Dedifferentiated amniotic fluid mesenchymal stem cell (primary cell): ENCODE data around the gene STEAP1.
"Not testable (repeated sequence)": the region's sequence is repeated elsewhere in the genome, so short reads cannot be mapped to it uniquely, and the experiment has no call there.

Experiments used
- DNase-seq: peaks from one replicate; pipeline ENCODE4 v3.0.0-alpha.2; 2016; ENCODE audit errors: extremely low spot score

Gene STEAP1

GRCh38 chr7:90153943-90154771 lies at the start of gene STEAP1:
Gene STEAP1 (plus strand): TSS chr7:90154469. CDS start chr7:90159789, 5,320 bp downstream.
- peak; percentile 86 for DNase-seq

DNA sequence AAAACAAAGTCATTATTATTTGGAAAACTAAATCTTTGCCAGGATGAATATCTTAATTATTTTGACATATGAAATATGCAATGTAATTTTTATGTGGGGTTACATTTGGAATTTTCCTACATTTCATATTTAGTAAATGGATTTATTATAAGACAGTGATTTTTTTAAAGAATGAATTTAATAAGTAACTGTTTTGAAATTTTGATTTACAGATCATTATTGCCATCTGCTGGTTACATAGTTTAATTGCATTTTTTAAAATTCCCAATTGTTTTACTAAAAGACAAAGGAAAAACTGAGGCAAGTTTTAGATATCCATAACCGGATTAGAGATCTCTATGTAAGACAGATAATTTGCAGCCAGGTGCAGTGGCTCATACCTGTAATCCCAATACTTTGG lies 39.3 kb upstream of the STEAP1 start:
- not testable (repeated sequence) for DNase-seq

DNA sequence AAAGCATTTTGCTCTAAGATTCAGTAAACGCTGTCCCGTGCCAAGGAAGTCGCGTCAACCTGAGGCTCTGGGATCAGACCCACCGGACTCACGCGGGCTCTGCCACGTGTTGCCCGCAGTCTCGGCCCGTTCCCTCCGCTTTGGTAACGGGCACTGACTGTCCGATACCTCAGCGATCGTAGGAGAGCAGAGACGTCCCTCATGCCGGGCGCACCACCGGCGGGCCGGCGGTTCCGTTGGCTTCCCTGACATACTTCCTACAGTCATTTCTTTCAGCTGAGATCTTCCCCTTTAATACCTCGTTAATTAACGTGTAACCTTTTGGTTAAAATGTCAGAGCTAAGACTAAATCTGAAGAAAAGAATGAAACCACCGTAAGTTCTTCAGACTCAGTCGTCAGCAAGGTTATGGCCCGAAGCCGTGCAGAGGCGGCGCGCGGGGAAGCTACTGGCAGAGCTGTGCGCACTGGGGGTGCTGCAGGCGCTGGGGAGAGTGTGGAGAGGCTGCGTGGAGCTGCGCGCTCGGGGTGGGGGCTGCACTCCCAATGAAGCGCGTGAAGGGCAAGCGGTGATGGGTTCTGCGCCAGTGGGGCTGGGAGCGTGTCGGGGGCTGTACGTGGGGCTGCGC lies 35.6 kb upstream of the STEAP1 start:
- not testable (repeated sequence) for DNase-seq

DNA sequence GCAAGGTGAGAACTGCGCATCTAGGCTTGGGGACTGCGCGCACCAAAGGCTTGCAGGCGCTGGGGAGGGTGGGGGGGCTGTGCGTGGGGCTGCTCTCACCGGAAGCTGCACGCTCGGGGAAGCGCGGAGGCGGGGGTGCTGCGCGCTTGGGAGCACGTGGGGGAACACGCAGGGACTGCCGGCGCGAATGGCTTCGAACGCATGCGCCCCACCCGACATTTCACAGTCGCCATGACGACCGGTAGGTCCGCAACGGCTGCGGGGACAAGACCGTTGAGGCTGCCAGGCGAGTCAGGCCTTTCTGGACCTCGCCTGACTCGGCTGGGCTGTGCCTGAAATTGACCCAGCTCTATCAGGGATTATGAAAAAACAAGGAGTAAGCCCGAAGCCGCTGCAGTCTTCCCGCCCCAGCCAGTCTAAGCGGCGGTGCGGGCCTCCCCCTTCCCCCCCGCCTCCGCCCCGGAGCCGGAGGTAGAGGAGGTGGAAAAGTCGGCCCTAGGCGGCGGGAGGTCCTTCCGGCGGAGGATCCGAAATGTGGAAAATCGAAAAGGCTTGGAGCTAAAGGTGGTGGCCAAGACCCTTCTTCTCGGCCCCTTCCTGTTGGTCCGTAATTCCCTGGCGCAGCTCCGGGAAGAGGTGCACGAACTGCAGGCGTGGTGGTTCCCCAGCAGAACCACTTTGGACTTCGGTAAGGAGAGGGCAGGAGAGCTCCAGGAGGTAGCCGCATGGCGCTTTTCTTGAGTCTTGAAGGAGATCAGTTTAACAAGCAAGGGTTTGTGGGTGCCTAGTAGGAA lies 34.9 kb upstream of the STEAP1 start:
- no peak for DNase-seq

DNA sequence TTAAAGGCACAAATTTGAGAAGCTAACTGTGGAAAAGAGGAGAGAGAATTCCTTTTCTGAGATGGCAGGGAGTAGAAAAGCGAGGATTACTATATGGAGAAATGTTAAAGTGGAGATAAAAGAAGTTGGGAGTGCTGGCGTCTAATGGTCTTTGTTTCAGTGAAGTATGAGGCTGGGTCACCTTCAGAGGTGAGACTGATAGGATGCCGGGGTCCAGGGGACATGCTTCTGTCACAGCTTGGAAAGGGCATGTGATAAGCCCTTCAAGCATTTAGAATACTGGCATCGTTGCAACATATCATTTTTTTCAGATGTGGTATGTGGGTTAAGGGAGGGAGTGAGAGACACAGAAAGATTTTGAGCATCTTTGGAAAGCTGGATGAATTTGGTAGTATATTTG lies 34.1 kb upstream of the STEAP1 start:
- DNase-seq = not testable (repeated sequence)

DNA sequence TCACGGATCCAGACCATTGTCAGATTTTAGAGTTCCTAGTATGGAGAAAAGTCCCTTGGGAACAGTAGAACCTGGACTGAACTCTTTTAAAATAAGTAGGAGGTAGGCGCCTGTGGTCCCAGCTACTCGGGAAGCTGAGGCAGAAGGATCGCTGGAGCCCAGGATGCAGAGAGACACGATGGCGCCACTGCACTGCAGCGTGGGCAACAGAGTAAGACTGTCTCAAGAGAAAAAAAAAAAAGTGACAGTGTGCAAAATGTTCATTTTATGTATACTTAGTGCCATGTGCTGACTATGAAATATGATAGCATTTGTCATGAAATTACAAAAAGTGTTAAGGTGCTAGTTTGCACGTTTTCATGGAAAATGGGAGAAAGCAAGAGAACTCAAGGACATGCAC lies 22.5 kb upstream of the STEAP1 start:
- not testable (repeated sequence) for DNase-seq

DNA sequence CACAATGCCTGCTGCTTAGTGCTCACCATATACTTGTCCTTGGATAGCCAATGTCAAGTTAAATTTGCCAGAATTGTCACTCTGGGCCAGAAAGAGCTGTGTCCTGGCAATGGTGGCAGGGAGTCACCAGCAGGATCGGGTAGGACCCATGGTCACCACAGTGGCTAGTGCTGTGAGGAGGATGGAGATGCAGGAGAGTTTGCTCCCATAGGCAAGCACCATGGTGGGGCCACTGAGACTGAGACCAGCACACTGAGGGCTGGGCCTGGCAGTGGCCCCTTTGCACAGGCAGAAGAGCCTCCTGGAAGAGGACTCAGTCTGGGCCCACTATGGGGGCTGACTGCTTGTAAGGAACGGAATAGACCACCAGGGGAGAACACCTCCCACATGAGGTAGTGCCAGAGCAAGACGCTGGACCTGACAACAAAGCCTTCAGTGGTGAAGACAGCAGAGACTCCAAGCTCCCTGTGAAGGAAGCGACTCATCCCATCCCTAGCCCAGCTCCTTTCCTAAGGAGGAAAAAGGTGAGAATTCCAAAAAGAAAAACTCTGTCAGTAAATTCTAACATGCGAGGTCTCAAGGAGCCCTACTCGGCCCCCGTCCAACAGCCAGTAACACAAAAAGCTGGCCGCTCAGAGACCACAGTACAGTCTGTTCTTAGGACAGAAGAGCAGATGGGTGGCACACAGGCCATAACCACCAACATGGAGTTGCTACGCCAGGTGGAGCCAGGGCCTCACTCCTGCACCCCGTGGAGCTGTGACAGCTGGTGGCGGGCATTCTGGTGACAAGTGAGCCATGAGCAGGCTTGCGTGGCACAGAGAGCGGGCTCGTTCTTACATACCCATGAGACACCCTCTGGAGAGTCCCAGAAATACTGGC lies 6.9 kb upstream of the STEAP1 start:
- not testable (repeated sequence) for DNase-seq

DNA sequence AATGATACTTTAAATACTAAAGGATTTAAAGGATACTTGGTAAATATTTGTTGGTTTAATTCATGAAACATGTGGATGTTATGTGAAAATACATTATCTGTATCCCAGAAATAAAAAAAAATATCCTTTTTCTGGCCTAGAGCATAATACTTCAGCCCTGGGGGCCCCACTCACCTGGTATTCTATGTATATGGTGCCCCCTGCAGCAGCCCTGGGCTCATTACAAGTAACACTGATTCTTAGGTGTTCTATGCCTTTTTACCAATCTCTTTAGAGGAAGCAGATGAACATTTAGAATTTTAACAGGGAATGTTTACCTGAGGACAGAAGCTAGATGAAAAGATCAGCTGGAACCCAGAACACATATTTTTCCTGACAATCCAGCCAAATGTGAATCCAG lies 4.8 kb upstream of the STEAP1 start:
- DNase-seq = not testable (repeated sequence)

DNA sequence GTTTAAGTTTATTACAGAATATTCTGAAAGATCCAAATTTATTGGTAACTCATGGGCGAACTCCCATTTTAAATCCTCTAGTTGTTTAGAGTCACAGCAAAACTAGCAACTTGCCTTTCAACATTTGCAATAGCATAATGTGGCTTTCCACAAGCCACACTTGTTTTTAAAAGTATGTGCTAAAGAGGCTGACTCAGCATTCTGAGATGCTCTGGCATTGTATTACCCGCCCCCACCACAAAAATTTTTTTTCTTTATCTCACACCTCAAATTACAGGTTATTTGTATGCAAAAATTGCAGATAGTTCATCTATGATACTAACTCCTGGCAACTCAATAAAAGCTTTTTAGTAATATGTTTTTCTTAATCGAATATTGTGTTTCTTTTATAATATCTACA lies 2.4 kb upstream of the STEAP1 start:
- DNase-seq = not testable (repeated sequence)

DNA sequence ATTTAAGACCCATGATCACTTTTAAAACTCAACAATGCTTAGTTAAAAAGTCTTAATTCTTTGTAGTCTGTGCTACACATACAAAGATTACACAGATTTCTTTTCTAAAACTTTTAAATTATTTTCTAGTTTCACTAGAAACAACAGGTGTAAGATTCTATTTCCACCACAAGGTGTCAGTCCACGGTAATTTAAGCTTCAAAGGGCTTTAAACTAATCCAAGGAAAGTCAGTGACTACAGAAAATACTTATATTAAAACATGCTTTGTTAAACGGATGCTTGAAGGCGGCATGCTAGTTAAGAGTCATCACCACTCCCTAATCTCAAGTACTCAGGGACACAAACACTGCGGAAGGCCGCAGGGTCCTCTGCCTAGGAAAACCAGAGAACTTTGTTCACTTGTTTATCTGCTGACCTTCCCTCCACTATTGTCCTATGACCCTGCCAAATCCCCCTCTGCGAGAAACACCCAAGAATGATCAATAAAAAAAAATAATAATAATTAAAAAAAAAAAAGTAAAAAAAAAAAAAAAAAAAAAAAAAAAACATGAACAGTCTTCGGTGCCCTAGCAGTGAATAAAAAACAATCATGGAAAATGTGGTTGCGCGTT lies 1.5 kb upstream of the STEAP1 start:
- DNase-seq = peak; percentile 77

- DNase-seq = no peak
Observed at GRCh38 chr7:90155206-90155605, 937 bp downstream of the STEAP1 start.

GRCh38 chr7:90157331-90157730 lies 3.1 kb downstream of the STEAP1 start:
- DNase-seq = peak; percentile 25

DNA sequence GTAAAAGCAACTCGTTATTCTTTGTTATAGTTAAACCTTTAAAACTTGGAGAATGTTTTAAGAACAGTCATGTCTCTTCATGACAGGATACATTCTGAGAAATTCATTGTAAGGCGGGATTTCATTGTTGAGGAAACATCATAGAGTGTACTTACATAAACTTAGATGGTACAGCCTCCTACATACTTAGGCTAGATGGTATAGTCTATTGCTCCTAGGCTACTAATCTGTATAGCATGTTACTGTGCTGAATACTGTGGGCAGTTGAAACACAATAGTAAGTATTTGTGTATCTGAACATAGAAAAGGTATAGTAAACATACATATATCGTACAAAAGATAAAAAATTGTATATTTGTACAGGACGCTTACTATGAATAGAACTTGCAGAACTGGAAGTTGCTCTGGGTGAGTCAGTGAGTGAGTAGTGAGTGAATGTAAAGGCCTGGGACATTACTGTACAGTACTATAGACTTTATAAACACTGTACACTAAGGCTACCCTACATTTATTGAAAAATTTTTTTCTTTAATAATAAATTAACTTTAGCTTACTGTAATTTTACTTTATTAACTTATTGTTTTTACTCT lies 3.6 kb downstream of the STEAP1 start:
- DNase-seq = not testable (repeated sequence)

DNA sequence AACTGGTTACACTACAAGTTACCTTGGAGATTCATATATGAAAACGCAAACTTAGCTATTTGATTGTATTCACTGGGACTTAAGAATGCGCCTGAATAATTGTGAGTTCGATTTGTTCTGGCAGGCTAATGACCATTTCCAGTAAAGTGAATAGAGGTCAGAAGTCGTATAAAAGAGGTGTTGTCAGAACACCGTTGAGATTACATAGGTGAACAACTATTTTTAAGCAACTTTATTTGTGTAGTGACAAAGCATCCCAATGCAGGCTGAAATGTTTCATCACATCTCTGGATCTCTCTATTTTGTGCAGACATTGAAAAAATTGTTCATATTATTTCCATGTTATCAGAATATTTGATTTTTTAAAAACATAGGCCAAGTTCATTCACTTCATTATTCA lies 9.3 kb downstream of the STEAP1 start:
- no peak for DNase-seq

DNA sequence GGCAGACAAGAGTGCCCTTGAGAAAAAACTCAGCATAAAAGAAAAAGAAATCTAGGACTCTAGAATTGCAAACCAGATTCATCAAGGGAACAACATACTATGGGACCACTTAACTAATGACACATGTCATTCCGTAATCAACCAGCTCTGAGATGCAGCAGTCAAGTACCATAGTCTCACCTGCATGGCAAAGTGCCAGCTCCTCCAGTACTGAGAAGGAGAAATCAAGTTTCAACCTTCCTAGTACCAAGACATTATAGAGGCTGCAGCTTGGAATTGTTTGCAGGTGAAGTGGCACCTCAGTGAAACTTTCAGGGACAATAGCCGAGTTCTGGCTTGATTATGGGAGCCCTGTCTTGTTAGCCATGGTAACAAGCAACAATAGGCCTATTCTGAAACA lies 11.5 kb downstream of the STEAP1 start:
- DNase-seq = no peak

GRCh38 chr7:90166153-90166552 lies 11.9 kb downstream of the STEAP1 start:
- no peak for DNase-seq

GRCh38 chr7:90167361-90167760 lies 13.1 kb downstream of the STEAP1 start:
- no peak for DNase-seq

- no peak for DNase-seq
Observed at GRCh38 chr7:90169891-90170290, 15.6 kb downstream of the STEAP1 start.

DNA sequence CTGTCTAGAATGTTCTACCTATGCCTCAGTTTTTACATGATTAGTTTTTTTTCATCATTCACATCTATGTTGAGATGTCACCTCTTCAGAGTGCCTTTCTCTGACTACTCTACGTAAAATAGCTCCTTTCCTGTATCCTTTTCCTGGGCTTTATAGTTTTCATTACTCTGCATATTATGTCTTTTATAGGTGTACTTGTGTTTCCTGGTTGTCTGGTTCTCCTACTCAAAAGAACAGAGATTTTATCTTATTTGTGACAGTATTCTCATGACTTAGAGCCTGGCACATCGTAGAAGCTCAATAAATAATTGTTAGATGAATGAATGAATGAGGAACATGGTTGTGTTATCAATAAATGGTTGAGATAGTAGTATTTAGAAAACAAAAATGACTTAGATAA lies 17.9 kb downstream of the STEAP1 start:
- no peak for DNase-seq

GRCh38 chr7:90172624-90173023 lies 18.4 kb downstream of the STEAP1 start:
- no peak for DNase-seq
